ENCODE results near the gene ZBTB39. TPM values are rescaled to one million over a fixed set of nuclear protein-coding genes. Genes with fewer than 3 reads are reported as not detected.

The ZBTB39 gene
- total and polyA plus RNA-seq, 4 donors, result 1.8 to 9.9 (median 3.0) TPM

GRCh38 chr12:56957229-56958052 is 48.9 kb downstream of the ZBTB39 start, which contains the start of gene RDH16:
RDH16 (minus strand) TSS chr12:56957608; CDS start chr12:56957462, 146 bp downstream.
- no peaks in the 10 kb centered on the region for H3K27me3 ChIP-seq (ENCODE audit: control insufficient read depth in 4 of 4, insufficient read depth in 4 of 4, low read length in 3 of 4)
- peak within 1 kb of the TSS; percentile 77 to 98 (median 93) for H3K4me3 ChIP-seq (ENCODE audit: low read depth in 1 of 3, low read length in 3 of 3)
- no peaks in the 10 kb centered on the region for H3K9me3 ChIP-seq (ENCODE audit: control insufficient read depth in 4 of 4, low read length in 3 of 4)
- 33% methylated on average over 10 of the region's 10 CpGs for WGBS
- H3K4me1 ChIP-seq (ENCODE audit: control insufficient read depth in 4 of 4, insufficient read depth in 4 of 4, low read length in 3 of 4), result peaks cover 10 to 38% (median 26%) of the 10 kb centered on the region in 4 donors
- DNase-seq (ENCODE audit: low spot score), result peak; percentile 32
- peak within 1 kb of the TSS; percentile 81 to 84 for H3K27ac ChIP-seq (ENCODE audit: low read depth in 1 of 2, low read length in 2 of 2)
- peaks cover 4 to 28% (median 10%) of the 10 kb centered on the region in 4 donors for H3K36me3 ChIP-seq (ENCODE audit: control insufficient read depth in 4 of 4, insufficient read depth in 3 of 4, low read depth in 1 of 4, low read length in 3 of 4)
- TF ChIP-seq HNF4G (IDR thresholded peaks at IDR 0.05) (peak; percentile 22), CTCF (IDR thresholded peaks at IDR 0.05; ENCODE audit: low read depth, low read length, missing input control) (no peak), JUND (IDR thresholded peaks at IDR 0.05) (peak in 1 of 2 donors; percentile 56), GABPA (IDR thresholded peaks at IDR 0.05 in 1 of 2, conservative IDR thresholded peaks at IDR 0.05 in 1 of 2) (no peak), NR2F2 (IDR thresholded peaks at IDR 0.05) (no peak), ZBTB33 (IDR thresholded peaks at IDR 0.05) (no peak), RXRA (IDR thresholded peaks at IDR 0.05) (peak; percentile 48 to 80), FOXA2 (IDR thresholded peaks at IDR 0.05) (peak; percentile 68), FOXA1 (IDR thresholded peaks at IDR 0.05) (no peak), RAD21 (IDR thresholded peaks at IDR 0.05) (peak; percentile 31 to 38), EGR1 (IDR thresholded peaks at IDR 0.05; ENCODE audit: low read depth in 2 of 2) (peak in 1 of 2 donors; percentile 11), REST (IDR thresholded peaks at IDR 0.05) (peak; percentile 80), HNF4A (conservative IDR thresholded peaks at IDR 0.05) (peak; percentile 86 to 89), MAX (IDR thresholded peaks at IDR 0.05) (peak; percentile 62), SP1 (IDR thresholded peaks at IDR 0.05) (peak; percentile 66), YY1 (IDR thresholded peaks at IDR 0.05) (peak; percentile 89), ATF3 (IDR thresholded peaks at IDR 0.05) (no peak), TAF1 (conservative IDR thresholded peaks at IDR 0.05) (no peak)
- H3K9ac ChIP-seq (ENCODE audit: low read depth in 1 of 2, low read length in 2 of 2), result peak within 1 kb of the TSS; percentile 90 to 93
